ENCODE measurements around the gene ADAM10.

GRCh38 chr15:58562135-58562534, 187.4 kb downstream of the ADAM10 start:
- no peak for TF ChIP-seq CTCF (IDR thresholded peaks at IDR 0.05)
- no peak for TF ChIP-seq POLR2A (IDR thresholded peaks at IDR 0.05)
